HL-60 (cell line): ENCODE measurements around the gene CDC45.

Experiments
- CTCF ChIP-seq: IDR thresholded peaks from one replicate; pipeline ENCODE4 v1.5.1; 2011; ENCODE audit warnings: low read length, control low read depth, inconsistent platforms; ENCODE audit not compliant: insufficient read depth
- POLR2AphosphoS5 ChIP-seq: IDR thresholded peaks from 2 replicates; pipeline ENCODE4 v1.6.1; 2012; ENCODE audit warnings: low read depth
- SPI1 ChIP-seq: IDR thresholded peaks from 2 replicates; pipeline ENCODE4 v1.6.1; 2012; ENCODE audit warnings: low read depth, mild to moderate bottlenecking, borderline replicate concordance

- TF ChIP-seq POLR2AphosphoS5 = no peak
- TF ChIP-seq CTCF = no peak
- TF ChIP-seq SPI1 = no peak
Measured at GRCh38 chr22:19568337-19569275, 88.9 kb downstream of the CDC45 start.
